ENCODE measurements around the gene PDIA4.
"Not testable (repeated sequence)": the region's sequence is repeated elsewhere in the genome, so short reads cannot be mapped to it uniquely, and the experiment has no call there.

Gene PDIA4

DNA sequence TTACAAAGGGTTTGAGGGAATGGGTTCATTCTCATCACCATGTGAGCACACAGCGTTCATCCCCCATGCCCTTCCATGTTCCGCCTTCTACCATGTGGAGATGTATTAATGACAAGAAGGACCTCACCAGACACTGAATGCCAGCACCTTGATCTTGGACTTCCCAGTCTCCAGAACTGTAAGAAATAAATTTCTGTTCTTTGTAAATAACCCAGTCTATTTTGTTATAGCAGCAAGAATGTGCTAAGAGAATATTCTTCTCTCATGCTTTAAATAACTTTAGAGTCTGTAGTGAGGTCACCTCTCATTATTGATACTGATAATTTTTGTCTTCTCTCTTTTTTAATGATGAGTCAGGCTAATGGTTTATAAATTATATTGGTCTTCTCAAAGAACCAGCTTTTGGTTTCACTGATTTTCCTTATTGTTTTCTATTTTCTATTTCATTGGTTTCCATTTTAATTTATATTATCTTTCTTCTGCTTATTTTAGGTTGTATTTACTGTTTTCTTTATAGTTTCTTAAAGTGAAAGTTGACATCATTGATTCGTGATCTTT lies 3.1 kb upstream of the PDIA4 start:
- DNase-seq: no peak

DNA sequence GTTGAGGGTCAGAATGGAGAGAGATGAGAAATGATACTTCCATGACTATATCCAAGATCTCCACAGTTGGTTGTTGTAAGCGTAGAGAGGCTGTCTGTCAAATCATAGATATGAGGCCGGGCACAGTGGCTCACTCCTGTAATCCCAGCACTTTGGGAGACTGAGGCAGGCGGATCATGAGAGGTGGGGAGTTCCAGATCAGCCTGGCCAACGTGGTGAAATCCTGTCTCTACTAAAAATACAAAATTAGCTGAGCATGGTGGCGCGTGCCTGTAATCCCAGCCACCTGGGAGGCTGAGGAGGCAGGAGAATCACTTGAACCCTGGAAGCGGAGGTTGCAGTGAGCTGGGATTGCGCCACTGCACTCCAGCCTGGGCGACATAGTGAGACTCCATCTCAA lies 2.1 kb upstream of the PDIA4 start:
- not testable (repeated sequence) for DNase-seq

- DNase-seq: peak; percentile 43
Observed at GRCh38 chr7:149027611-149028345, 527 bp downstream of the PDIA4 start.

DNA sequence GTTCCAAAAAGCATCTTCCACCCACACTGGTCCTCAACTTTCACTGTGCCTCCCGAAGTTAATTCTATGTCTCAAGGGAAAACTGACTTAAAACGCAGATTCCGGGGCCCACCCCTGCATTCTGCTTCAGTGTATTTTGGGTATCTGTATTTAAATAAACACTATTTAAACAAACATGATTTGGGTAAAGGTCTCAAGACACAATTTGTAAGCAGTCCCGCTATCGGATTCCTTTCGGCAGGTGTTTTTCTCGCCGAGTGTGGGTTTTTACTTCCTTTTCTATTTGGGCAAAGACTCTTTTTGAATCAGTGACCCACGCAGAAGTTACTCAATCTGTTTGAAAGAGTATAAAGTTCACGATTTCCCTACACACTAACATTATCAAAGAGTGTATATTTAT lies 1.2 kb downstream of the PDIA4 start:
- no peak for DNase-seq

- DNase-seq: no peak
Observed at GRCh38 chr7:149023662-149024061, 4.6 kb downstream of the PDIA4 start.

GRCh38 chr7:149022756-149023360 lies 5.4 kb downstream of the PDIA4 start:
- no peak for DNase-seq

DNA sequence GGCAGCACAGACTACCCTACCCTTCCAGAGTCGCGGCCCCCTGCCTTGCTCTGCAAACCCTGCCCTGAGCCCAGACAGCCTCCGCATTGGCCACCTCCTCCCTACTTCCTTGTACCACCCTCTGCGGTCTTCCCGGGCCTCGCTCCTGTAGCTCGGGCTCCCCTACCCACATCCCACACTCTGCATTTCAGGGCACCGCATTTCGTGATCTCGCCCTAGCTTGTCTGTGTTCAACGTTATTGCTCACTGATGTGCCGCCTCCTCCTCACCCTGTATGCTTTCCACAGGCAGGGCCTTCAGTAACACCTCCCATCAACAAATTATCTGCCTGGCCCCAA lies 6.6 kb downstream of the PDIA4 start:
- no peak for DNase-seq

- DNase-seq: no peak
Observed at GRCh38 chr7:149020483-149020882, 7.8 kb downstream of the PDIA4 start.

GRCh38 chr7:149016876-149017275 lies 11.4 kb downstream of the PDIA4 start:
- no peak for DNase-seq

GRCh38 chr7:149014309-149014708 lies 14.0 kb downstream of the PDIA4 start:
- no peak for DNase-seq

DNA sequence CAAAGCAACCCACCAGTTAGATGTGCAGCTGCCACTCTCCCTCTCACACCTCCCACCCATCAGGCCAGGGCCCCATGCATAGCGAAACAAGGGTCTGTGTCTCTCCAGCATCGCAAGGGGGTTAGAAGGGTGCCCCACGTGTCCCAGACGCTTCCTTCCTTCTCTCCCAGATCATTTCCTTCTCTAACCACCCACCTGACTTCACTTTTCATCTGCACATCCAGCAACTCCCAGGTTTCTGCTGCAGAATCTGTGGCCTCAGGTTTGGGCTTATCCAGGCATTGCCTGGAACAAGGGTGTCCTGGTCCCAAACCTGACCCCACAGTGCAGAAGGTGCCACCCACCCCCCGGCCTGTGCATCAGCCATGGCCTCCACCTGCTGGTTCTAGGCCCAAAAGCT lies 14.4 kb downstream of the PDIA4 start:
- DNase-seq: no peak

- not testable (repeated sequence) for DNase-seq
Observed at GRCh38 chr7:149012730-149013129, 15.6 kb downstream of the PDIA4 start.

- DNase-seq: no peak
Observed at GRCh38 chr7:149011491-149011890, 16.8 kb downstream of the PDIA4 start.

DNA sequence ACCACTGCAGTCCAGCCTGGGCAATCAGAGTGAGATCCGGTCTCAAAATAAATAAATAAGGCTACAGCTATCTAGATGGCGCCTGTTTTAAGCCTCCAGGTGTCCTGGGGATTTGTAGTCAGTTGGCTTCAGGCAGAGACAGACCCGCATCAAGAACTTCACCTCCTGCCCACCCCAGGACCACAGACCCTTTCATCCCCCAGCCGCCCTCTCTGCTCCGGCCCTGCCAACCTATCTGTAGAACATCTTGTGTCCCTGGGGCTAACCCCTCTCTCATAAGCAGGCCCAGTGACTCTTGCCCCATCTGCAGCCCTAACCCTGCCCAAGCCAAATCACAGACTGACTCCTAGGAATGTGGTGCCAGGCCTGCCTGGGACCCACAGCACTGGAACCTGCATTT lies 17.9 kb downstream of the PDIA4 start:
- no peak for DNase-seq

- no peak for DNase-seq
Observed at GRCh38 chr7:149009527-149009926, 18.8 kb downstream of the PDIA4 start.

DNA sequence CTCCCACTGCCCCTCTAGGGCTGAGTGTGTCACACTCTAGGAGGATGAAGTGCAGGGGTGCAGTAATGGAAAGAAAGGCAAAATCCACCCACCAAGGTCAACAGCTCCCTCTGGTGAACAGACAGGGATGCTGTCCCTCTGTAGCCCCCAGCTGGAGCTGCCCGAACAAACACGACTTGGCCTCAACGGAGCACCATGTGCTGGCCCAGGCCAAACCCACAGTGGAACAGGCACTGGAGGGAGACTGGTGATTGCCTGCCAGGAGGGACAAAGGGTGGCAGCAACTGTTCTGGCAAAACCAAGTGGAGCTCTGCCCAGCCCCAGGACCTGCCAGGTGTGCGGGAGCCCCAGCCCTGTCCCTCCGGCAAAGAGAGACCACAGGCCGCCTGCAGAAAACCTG lies 20.7 kb downstream of the PDIA4 start:
- DNase-seq: no peak

- no peak for DNase-seq
Observed at GRCh38 chr7:149007146-149007545, 21.2 kb downstream of the PDIA4 start.

DNA sequence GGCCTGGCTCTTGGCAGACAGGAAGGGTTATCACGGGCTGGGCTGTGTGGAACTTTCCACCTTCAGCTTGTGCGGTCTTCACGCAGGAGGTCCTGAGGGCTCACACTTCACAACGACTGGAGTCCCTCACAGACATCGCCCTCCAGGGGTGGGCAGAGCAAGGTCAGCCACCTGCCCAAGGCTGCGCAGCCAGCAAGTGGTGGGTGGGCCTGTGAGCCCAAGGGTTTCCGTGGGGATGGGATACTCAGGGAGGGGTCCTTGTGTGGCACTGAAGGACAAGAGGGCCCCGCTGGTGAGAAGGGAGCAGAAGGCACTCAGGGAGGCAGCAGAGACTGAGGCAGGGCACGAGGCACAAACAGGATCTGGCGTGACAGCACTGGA lies 22.0 kb downstream of the PDIA4 start:
- DNase-seq: no peak

DNA sequence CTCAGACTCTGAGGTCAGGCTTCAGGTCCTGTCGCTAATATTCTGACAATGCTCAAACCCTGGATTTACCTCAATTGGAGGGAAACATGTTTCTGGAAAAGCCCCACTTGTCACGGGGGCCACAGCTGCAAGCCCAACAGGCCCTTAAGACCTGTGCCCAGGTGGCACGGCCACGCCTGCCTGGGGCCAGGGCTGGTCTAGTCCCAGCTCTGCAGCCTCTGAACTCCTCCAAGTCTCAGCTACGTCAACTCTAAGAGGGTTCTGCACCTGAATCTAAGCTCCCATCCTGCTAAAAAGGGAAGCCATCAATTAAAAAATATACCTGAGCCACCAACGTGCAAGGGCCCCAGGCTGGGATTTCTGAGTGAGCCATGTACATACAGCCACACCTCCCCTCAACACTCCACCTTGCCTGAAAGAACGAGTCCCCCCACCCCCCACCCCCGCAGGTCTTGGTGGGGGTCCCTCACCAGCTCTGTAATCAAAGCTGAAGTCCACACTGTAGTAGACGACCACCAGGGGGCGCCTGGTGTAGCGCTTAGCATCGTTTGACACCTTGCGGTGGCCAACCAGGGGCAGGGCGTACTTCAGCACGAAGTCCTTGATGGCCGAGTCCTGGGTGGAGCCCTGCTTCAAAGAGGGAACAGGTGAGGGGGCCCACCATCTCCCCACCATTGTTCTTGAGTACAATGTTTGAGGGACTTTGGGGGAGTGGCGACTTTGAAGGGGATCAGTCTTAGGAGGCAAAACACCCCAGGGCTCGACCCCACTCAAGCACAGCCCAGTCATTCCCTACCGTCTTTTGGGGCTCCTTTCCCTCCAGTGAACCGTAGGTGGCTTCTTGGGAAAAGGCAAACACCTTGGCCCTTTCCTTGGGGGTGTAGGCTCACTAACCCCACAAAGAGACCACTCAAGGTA lies 22.6 kb downstream of the PDIA4 start:
- peak; percentile 44 for DNase-seq

DNA sequence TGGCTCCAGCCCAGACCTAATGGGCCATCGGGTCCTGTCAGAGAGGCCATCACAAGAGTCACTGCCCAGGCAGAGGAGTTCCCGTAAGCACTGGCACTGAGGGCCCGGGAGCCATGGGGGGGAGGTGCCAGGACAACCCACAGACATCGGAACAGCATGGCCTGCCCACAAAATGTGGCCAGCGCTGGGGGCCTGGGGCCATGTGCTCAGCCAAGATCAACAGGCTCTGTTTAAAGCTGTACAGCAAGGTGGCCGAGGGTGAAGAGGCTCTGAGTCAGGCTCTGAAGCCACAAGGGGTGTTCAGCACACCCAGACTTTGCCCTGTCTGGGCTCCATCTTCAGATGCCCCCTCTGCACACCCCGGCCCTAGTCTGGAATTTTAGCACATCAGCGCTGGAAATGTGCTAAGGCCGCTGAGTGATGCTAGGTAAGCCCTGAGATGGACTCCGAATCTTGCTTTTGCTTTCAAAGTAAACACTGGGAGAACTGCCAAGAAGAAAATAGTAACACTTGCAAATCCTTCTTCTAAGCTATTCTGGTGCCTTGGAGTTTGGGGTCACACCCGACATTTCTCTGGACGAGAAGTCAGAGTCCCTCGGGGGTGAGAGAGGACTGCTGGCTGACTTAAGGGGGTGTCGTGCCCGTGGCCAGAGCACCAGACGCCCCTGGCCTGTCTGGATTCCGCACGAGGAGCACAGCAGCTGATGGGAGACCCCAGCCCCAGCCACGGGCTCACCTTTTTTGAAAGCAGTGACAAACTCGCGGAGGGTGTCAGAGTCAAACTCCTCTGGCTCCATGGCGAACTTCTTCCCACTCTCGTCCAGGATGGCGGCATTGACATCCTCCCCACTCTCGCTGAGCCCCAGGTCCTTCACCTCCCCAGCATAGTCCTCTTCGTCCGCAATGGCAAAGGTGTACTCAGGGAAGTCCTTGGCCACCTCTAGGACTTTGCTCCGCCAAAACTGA lies 23.6 kb downstream of the PDIA4 start:
- DNase-seq: no peak

- DNase-seq: no peak
Observed at GRCh38 chr7:149003560-149004305, 24.6 kb downstream of the PDIA4 start.

- no peak for DNase-seq
Observed at GRCh38 chr7:149003018-149003417, 25.3 kb downstream of the PDIA4 start.
